Vagina (tissue), 2 donors: ENCODE results near the gene TSPEAR. TPM values are rescaled to one million over a fixed set of nuclear protein-coding genes. Genes with fewer than 3 reads are reported as not detected.

Experiments
- DNase-seq, 2 donors: peaks; one replicate each; pipeline ENCODE4 v3.0.0-alpha.2; 2017; ENCODE audit errors: extremely low spot score in 2 of 2
- H3K27ac ChIP-seq: fragments of 200-600 bp; sonication (generic); one replicate; pipeline ENCODE4 v1.5.1; 2019
- H3K27me3 ChIP-seq: fragments of 200-600 bp; sonication (generic); one replicate; pipeline ENCODE4 v1.5.1; 2019
- H3K36me3 ChIP-seq, 2 donors: fragments of 200-600 bp; sonication (generic); one replicate each; pipeline ENCODE4 v1.5.1; 2017 to 2019
- H3K4me1 ChIP-seq: fragments of 200-600 bp; sonication (generic); one replicate; pipeline ENCODE4 v1.5.1; 2019
- H3K4me3 ChIP-seq, 2 donors: fragments of 200-600 bp; sonication (generic); 1 replicate in 1 of 2; 2 replicates in 1 of 2; pipeline ENCODE4 v1.5.1; 2016 to 2019
- H3K9me3 ChIP-seq: fragments of 200-600 bp; sonication (generic); one replicate; pipeline ENCODE4 v1.5.1; 2019
- POLR2A ChIP-seq, 2 donors: fragments of 450-650 bp; IDR thresholded peaks; one replicate each; pipeline ENCODE4 v1.6.1; 2017; ENCODE audit warnings: antibody characterized with exemption in 2 of 2, mild to moderate bottlenecking in 2 of 2, moderate library complexity in 2 of 2
- POLR2AphosphoS5 ChIP-seq, 2 donors: sonication (generic); formaldehyde crosslinking; IDR thresholded peaks; one replicate each; pipeline ENCODE4 v1.9.0; 2017; ENCODE audit warnings: antibody characterized with exemption in 2 of 2, mild to moderate bottlenecking in 2 of 2, low read depth in 1 of 2; ENCODE audit not compliant: insufficient read depth in 1 of 2
- intact Hi-C: fragments of 100-400 bp; cut with DNase I; formaldehyde crosslinking; loops from one replicate; pipeline ENCODE4 v1.15.1; 2023
- total RNA-seq: library from RNA; depleted of rRNA; stranded (reverse); fragments of >200 nt; gene quantifications from one replicate; pipeline ENCODE4 v1.2.3, GENCODE V29; 2016
- TF ChIP-seq, protein P1 (sequence below), 3 experiments: fragments of 450-650 bp in 2 of 3; fragments of 200-600 bp in 1 of 3; sonication (generic) in 1 of 3; IDR thresholded peaks; one replicate each; pipeline ENCODE4 v1.5.1; 2017 to 2019; ENCODE audit warnings: antibody characterized with exemption in 3 of 3, mild to moderate bottlenecking in 2 of 3, moderate library complexity in 2 of 3

The TSPEAR gene
- total RNA-seq, 1 donor from 2014 or later, result not detected

DNA sequence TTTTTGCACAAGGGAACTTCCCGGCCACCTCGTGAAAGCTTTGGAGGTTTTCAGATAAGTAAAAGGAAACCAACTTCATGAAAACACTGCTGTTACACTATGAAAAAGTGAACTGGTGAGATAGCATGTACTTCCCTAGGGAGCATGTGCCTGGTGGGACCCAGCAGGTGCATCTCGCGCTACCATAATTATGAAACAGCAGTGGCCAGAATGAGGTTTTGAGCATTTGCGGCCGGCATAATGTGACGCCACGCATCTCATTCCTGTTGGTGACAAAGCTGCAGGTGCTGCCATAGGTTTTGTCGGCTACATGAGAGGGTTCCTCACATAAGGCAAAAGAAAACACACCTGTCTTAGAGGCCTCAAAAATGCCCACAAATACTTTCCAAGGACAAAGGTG is 154.5 kb downstream of the TSPEAR start:
- intact Hi-C loops, result no loop called here
- no peak overlapping the region for H3K4me3 ChIP-seq
- H3K4me1 ChIP-seq, result no peaks in the 10 kb centered on the region
- H3K36me3 ChIP-seq, result no peaks in the 10 kb centered on the region
- TF ChIP-seq POLR2A (IDR thresholded peaks at IDR 0.05), result no peak
- DNase-seq, result peak in 1 of 2 donors; percentile 37
- no peak overlapping the region for H3K27ac ChIP-seq
- no peaks in the 10 kb centered on the region for H3K27me3 ChIP-seq
- H3K9me3 ChIP-seq, result no peaks in the 10 kb centered on the region

DNA sequence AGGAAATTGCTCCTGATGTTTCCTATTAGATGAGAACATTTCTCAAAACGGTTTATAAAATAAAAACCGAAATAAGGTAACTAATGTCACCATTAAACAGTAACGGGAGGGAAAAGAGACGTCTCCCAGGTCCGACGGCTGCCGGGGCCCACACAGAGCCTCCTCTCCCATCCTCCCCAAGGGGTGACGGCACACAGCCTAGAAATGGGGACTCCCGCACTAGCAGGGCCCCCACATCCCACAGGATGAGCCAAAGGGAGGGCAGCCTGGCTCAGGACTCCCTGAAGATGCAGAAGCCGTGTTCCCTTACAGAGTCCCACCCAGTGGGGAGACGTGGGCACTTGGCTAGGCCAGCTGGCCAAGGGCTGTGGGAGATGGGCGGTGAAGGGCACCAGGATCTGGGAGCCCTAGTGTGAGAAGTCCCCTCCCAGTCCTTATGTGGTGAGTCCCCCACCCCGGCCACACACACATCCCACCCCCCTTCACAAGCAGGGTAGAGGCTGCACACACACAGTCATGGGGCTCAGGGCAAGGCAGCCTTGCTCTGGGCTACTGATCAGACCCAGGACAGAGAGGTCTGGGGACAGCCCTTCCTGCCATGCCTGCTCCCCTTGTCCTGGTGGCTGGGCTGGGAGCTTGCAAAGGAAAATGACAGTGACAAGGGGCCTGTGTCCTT is 156.0 kb downstream of the TSPEAR start:
- no peak overlapping the region for H3K27ac ChIP-seq
- no peak overlapping the region for H3K4me3 ChIP-seq
- TF ChIP-seq POLR2AphosphoS5 (IDR thresholded peaks at IDR 0.05; ENCODE audit: insufficient read depth in 1 of 2, low read depth in 1 of 2) (no peak), POLR2A (IDR thresholded peaks at IDR 0.05) (no peak)
- TF ChIP-seq, protein P1, sequence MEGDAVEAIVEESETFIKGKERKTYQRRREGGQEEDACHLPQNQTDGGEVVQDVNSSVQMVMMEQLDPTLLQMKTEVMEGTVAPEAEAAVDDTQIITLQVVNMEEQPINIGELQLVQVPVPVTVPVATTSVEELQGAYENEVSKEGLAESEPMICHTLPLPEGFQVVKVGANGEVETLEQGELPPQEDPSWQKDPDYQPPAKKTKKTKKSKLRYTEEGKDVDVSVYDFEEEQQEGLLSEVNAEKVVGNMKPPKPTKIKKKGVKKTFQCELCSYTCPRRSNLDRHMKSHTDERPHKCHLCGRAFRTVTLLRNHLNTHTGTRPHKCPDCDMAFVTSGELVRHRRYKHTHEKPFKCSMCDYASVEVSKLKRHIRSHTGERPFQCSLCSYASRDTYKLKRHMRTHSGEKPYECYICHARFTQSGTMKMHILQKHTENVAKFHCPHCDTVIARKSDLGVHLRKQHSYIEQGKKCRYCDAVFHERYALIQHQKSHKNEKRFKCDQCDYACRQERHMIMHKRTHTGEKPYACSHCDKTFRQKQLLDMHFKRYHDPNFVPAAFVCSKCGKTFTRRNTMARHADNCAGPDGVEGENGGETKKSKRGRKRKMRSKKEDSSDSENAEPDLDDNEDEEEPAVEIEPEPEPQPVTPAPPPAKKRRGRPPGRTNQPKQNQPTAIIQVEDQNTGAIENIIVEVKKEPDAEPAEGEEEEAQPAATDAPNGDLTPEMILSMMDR (IDR thresholded peaks at IDR 0.05), result no peak
- H3K9me3 ChIP-seq, result no peaks in the 10 kb centered on the region
- no peaks in the 10 kb centered on the region for H3K27me3 ChIP-seq
- no peaks in the 10 kb centered on the region for H3K36me3 ChIP-seq
- no peaks in the 10 kb centered on the region for H3K4me1 ChIP-seq
- intact Hi-C loops, result no loop called here
- peak; percentile 62 to 91 for DNase-seq

DNA sequence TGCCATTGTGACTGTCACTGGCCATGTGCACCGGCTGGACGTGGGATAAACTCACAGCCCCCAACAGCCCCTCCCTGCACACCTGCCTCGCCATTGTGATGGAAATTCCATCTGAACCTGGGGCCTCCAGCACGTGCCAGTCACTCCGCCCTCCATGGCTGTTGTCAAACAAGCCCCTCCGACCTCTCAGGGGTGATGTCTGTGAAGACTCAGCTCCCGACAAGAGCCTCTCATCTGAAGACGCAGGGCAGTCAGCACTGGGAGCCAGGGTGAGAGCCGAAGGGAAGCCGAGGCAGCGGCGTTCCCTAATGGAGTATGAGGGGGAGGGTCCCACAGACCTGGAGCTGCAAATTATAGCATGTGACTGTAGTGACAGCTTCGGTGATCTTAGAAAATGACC is 158.7 kb downstream of the TSPEAR start:
- H3K27me3 ChIP-seq, result no peaks in the 10 kb centered on the region
- intact Hi-C loops, result no loop called here
- peak; percentile 64 to 67 for DNase-seq

DNA sequence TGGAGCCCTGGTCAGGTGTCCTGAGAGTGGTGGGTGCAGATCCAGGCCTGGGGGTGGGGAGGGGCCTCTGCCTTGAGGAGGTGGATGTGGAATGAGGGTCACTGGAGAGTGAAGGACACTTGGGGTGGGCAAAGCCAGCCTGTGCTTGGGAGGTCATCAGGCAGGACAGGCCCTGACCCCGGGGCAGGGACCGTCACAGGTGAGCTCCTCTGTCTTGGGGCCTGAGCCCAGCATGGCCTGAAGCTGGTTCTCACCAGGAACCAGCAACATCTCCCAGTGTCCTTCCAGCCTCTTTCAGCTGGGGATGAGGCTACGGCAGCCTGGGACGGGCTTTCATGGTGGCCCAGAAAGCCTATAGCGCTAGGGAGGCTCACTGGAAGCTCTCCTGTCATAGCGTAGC is 159.2 kb downstream of the TSPEAR start:
- intact Hi-C loops, result no loop called here
- TF ChIP-seq POLR2AphosphoS5 (IDR thresholded peaks at IDR 0.05; ENCODE audit: insufficient read depth in 1 of 2, low read depth in 1 of 2), result no peak
- no peak for TF ChIP-seq POLR2A (IDR thresholded peaks at IDR 0.05)
- TF ChIP-seq, protein P1 (IDR thresholded peaks at IDR 0.05), result no peak
- no peaks in the 10 kb centered on the region for H3K4me1 ChIP-seq
- H3K4me3 ChIP-seq, result no peak overlapping the region
- H3K36me3 ChIP-seq, result no peaks in the 10 kb centered on the region
- no peaks in the 10 kb centered on the region for H3K9me3 ChIP-seq
- no peak overlapping the region for H3K27ac ChIP-seq
- DNase-seq, result peak; percentile 64 to 84
- H3K27me3 ChIP-seq, result no peaks in the 10 kb centered on the region

More for the DNA sequence above, 158.7 kb downstream of the TSPEAR start:
- Histone ChIP-seq H3K36me3 (no peaks in the 10 kb centered on the region), H3K9me3 (no peaks in the 10 kb centered on the region), H3K4me3 (no peak overlapping the region), H3K27ac (no peak overlapping the region), H3K4me1 (no peaks in the 10 kb centered on the region)
- TF ChIP-seq, protein P1 (IDR thresholded peaks at IDR 0.05), result no peak
- TF ChIP-seq POLR2A (IDR thresholded peaks at IDR 0.05), result no peak
- TF ChIP-seq POLR2AphosphoS5 (IDR thresholded peaks at IDR 0.05; ENCODE audit: insufficient read depth in 1 of 2, low read depth in 1 of 2), result no peak

DNA sequence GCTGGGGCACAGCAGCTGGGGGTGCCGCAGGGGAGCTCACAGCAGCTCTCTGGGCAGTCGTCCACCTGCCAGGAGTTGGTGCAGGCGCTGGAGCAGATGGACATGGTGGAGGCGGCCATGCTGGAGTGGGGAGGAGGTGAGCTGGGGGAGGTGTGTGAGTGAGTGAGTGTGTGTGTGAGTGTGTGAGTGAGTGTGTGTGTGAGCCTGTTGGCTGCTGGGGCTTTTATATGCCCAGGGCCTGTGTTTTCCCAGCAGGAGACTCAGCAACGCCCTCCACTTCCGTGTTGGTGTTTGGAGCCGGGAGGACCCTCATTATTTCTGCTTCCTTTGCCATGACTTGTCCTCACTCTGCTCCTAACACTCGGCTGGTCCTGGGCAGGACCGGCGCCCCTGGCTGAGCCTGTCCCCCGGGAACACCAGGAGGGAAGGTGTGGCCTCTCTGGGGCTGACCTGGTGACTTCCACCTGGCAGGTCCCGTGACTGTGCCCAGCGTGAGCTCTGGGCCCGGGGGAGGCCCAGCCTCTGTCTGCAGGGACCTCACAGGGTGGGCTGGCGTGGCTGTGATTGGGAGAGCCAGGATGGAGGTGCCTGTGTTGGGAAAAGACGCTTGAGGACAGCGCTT is 159.9 kb downstream of the TSPEAR start, which contains the start of gene KRTAP10-2:
Gene KRTAP10-2 (minus strand): TSS at position 166 of the 622 bp plus-strand sequence. CDS start 47 bp downstream, at position 119.
- Histone ChIP-seq H3K36me3 (no peaks in the 10 kb centered on the region), H3K4me3 (no peak within 1 kb of the TSS), H3K27ac (no peak within 1 kb of the TSS), H3K9me3 (no peaks in the 10 kb centered on the region), H3K4me1 (no peaks in the 10 kb centered on the region), H3K27me3 (no peaks in the 10 kb centered on the region)
- DNase-seq, result peak; percentile 67
- TF ChIP-seq POLR2AphosphoS5 (IDR thresholded peaks at IDR 0.05; ENCODE audit: insufficient read depth in 1 of 2, low read depth in 1 of 2), result no peak
- TF ChIP-seq, protein P1 (IDR thresholded peaks at IDR 0.05), result no peak
- no peak for TF ChIP-seq POLR2A (IDR thresholded peaks at IDR 0.05)
- intact Hi-C loops, result no loop called here
